Measurements from ENCODE around the gene NOB1.

NOB1 gene

DNA sequence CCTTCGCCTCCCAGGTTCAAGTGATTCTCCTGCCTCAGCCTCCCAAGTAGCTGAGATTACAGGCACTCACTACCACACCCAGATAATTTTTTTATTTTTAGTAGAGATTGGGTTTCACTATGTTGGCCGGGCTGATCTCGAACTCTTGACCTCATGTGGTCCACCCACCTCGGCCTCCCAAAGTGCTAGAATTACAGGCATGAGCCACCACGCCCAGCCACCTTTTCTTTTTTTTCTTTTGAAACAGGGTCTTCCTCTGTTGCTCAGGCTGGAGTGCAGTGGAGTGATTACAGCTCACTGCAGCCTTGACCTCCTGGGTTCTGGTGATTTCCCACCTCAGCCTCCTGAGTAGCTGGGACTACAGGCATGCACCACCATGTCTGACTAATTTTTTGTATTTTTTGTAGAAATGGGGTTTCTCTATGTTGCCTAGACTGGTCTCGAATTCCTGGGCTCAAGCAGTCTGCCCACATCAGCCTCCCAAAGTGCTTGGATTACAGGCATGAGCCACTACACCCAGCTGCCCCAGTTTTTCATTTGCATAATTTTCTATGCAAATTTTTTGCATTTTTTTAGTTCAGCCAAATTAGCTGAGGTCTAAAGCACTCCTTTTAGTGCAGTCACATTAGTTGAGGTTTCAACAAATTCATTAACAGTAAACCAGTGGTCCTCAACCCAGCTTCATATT lies 18.7 kb upstream of the NOB1 start:
- no peak for ATAC-seq
- TF ChIP-seq TCF4 (CRISPR knock-in tag; IDR thresholded peaks at IDR 0.05; ENCODE audit: borderline replicate concordance) (no peak), ARNTL (CRISPR knock-in tag; IDR thresholded peaks at IDR 0.05; ENCODE audit: borderline replicate concordance, low read depth) (no peak), OSR1 (CRISPR knock-in tag; IDR thresholded peaks at IDR 0.05) (no peak), ZNF8 (CRISPR knock-in tag; IDR thresholded peaks at IDR 0.05) (no peak), SNAI2 (CRISPR knock-in tag; IDR thresholded peaks at IDR 0.05) (no peak)

DNA sequence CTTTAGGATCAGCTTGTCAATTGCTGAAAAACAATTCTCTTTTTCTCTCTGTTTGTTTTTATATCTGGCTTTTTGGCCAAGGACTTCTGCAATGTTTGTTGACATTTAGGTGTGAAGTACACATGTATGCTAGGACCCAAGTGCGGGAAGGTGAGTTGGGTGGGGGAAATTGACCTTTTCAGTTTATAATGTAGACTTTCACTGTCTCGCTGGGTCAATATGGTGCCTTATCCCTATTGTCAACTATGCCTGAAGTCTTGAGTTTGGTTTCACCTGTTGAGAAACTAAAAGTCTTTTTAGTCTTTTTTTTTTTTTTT lies 16.9 kb upstream of the NOB1 start:
- no peak for ATAC-seq
- no peak for TF ChIP-seq RARB (CRISPR knock-in tag; IDR thresholded peaks at IDR 0.05)
- TF ChIP-seq, protein P1, sequence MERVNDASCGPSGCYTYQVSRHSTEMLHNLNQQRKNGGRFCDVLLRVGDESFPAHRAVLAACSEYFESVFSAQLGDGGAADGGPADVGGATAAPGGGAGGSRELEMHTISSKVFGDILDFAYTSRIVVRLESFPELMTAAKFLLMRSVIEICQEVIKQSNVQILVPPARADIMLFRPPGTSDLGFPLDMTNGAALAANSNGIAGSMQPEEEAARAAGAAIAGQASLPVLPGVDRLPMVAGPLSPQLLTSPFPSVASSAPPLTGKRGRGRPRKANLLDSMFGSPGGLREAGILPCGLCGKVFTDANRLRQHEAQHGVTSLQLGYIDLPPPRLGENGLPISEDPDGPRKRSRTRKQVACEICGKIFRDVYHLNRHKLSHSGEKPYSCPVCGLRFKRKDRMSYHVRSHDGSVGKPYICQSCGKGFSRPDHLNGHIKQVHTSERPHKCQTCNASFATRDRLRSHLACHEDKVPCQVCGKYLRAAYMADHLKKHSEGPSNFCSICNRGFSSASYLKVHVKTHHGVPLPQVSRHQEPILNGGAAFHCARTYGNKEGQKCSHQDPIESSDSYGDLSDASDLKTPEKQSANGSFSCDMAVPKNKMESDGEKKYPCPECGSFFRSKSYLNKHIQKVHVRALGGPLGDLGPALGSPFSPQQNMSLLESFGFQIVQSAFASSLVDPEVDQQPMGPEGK (CRISPR knock-in tag; IDR thresholded peaks at IDR 0.05; ENCODE audit: borderline replicate concordance), result no peak
- no peak for TF ChIP-seq CSDC2 (CRISPR knock-in tag; IDR thresholded peaks at IDR 0.05)
- TF ChIP-seq, protein P2, sequence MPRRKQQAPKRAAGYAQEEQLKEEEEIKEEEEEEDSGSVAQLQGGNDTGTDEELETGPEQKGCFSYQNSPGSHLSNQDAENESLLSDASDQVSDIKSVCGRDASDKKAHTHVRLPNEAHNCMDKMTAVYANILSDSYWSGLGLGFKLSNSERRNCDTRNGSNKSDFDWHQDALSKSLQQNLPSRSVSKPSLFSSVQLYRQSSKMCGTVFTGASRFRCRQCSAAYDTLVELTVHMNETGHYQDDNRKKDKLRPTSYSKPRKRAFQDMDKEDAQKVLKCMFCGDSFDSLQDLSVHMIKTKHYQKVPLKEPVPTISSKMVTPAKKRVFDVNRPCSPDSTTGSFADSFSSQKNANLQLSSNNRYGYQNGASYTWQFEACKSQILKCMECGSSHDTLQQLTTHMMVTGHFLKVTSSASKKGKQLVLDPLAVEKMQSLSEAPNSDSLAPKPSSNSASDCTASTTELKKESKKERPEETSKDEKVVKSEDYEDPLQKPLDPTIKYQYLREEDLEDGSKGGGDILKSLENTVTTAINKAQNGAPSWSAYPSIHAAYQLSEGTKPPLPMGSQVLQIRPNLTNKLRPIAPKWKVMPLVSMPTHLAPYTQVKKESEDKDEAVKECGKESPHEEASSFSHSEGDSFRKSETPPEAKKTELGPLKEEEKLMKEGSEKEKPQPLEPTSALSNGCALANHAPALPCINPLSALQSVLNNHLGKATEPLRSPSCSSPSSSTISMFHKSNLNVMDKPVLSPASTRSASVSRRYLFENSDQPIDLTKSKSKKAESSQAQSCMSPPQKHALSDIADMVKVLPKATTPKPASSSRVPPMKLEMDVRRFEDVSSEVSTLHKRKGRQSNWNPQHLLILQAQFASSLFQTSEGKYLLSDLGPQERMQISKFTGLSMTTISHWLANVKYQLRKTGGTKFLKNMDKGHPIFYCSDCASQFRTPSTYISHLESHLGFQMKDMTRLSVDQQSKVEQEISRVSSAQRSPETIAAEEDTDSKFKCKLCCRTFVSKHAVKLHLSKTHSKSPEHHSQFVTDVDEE (CRISPR knock-in tag; IDR thresholded peaks at IDR 0.05), result no peak
- TF ChIP-seq ARNTL (CRISPR knock-in tag; IDR thresholded peaks at IDR 0.05; ENCODE audit: borderline replicate concordance, low read depth), result no peak
- no peak for TF ChIP-seq TCF4 (CRISPR knock-in tag; IDR thresholded peaks at IDR 0.05; ENCODE audit: borderline replicate concordance)
- TF ChIP-seq GLIS3 (CRISPR knock-in tag; IDR thresholded peaks at IDR 0.05), result no peak
- no peak for TF ChIP-seq ISL1 (CRISPR knock-in tag; IDR thresholded peaks at IDR 0.05)
- TF ChIP-seq OSR1 (CRISPR knock-in tag; IDR thresholded peaks at IDR 0.05), result no peak
- TF ChIP-seq ZC3H10 (CRISPR knock-in tag; IDR thresholded peaks at IDR 0.05), result no peak
- no peak for TF ChIP-seq ZNF70 (CRISPR knock-in tag; IDR thresholded peaks at IDR 0.05)
- TF ChIP-seq BACH2 (CRISPR knock-in tag; IDR thresholded peaks at IDR 0.05; ENCODE audit: borderline replicate concordance), result no peak
- TF ChIP-seq ZFP3 (CRISPR knock-in tag; IDR thresholded peaks at IDR 0.05), result no peak
- no peak for TF ChIP-seq SNAI2 (CRISPR knock-in tag; IDR thresholded peaks at IDR 0.05)
- TF ChIP-seq, protein P3, sequence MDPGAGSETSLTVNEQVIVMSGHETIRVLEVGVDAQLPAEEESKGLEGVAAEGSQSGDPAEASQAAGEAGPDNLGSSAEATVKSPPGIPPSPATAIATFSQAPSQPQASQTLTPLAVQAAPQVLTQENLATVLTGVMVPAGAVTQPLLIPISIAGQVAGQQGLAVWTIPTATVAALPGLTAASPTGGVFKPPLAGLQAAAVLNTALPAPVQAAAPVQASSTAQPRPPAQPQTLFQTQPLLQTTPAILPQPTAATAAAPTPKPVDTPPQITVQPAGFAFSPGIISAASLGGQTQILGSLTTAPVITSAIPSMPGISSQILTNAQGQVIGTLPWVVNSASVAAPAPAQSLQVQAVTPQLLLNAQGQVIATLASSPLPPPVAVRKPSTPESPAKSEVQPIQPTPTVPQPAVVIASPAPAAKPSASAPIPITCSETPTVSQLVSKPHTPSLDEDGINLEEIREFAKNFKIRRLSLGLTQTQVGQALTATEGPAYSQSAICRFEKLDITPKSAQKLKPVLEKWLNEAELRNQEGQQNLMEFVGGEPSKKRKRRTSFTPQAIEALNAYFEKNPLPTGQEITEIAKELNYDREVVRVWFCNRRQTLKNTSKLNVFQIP (CRISPR knock-in tag; IDR thresholded peaks at IDR 0.05; ENCODE audit: borderline replicate concordance, low read depth), result no peak
- TF ChIP-seq, protein P4, sequence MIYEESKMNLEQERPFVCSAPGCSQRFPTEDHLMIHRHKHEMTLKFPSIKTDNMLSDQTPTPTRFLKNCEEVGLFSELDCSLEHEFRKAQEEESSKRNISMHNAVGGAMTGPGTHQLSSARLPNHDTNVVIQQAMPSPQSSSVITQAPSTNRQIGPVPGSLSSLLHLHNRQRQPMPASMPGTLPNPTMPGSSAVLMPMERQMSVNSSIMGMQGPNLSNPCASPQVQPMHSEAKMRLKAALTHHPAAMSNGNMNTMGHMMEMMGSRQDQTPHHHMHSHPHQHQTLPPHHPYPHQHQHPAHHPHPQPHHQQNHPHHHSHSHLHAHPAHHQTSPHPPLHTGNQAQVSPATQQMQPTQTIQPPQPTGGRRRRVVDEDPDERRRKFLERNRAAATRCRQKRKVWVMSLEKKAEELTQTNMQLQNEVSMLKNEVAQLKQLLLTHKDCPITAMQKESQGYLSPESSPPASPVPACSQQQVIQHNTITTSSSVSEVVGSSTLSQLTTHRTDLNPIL (CRISPR knock-in tag; IDR thresholded peaks at IDR 0.05; ENCODE audit: low read depth), result no peak
- no peak for TF ChIP-seq TOX (CRISPR knock-in tag; IDR thresholded peaks at IDR 0.05; ENCODE audit: borderline replicate concordance)

DNA sequence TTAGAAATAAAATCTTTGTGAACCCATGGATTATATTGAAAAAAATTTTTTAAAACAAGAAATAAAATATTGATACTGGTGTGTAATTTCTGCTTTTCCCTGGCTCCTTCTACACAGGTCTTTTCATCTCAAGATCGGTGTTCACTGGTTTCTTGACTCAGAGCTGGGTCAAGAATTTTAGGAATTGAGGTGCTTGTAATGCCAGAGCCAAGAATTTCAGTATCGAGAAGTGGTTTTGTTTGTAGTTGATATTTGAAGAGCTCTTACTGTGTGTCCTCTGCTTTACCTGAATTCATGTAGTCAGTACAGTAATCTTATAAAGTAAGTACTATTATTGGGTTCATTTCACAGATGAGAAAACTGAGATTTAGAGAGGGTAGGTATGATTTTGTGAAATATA lies 14.7 kb upstream of the NOB1 start:
- no peak for ATAC-seq
- TF ChIP-seq, protein P1 (CRISPR knock-in tag; IDR thresholded peaks at IDR 0.05; ENCODE audit: borderline replicate concordance), result no peak
- TF ChIP-seq, protein P3 (CRISPR knock-in tag; IDR thresholded peaks at IDR 0.05; ENCODE audit: borderline replicate concordance, low read depth), result no peak
- TF ChIP-seq, protein P2 (CRISPR knock-in tag; IDR thresholded peaks at IDR 0.05), result no peak
- TF ChIP-seq SNAI2 (CRISPR knock-in tag; IDR thresholded peaks at IDR 0.05), result no peak
- TF ChIP-seq, protein P4 (CRISPR knock-in tag; IDR thresholded peaks at IDR 0.05; ENCODE audit: low read depth), result no peak
- TF ChIP-seq ISL1 (CRISPR knock-in tag; IDR thresholded peaks at IDR 0.05), result no peak
- no peak for TF ChIP-seq OSR1 (CRISPR knock-in tag; IDR thresholded peaks at IDR 0.05)
- no peak for TF ChIP-seq TCF4 (CRISPR knock-in tag; IDR thresholded peaks at IDR 0.05; ENCODE audit: borderline replicate concordance)
- no peak for TF ChIP-seq BACH2 (CRISPR knock-in tag; IDR thresholded peaks at IDR 0.05; ENCODE audit: borderline replicate concordance)
- no peak for TF ChIP-seq PPARA (CRISPR knock-in tag; IDR thresholded peaks at IDR 0.05; ENCODE audit: borderline replicate concordance)
- no peak for TF ChIP-seq RARB (CRISPR knock-in tag; IDR thresholded peaks at IDR 0.05)
- TF ChIP-seq ZFP3 (CRISPR knock-in tag; IDR thresholded peaks at IDR 0.05), result no peak
- no peak for TF ChIP-seq TOX (CRISPR knock-in tag; IDR thresholded peaks at IDR 0.05; ENCODE audit: borderline replicate concordance)

All from SK-N-SH treated with all-trans-retinoic acid at 6 μM for 48 hours (cell line).